ENCODE measurements around the gene POLR3K. TPM values are rescaled to one million over a fixed set of nuclear protein-coding genes. Genes with fewer than 3 reads are reported as not detected.

The POLR3K gene
- polyA plus RNA-seq, 3 donors from 2014 or later = 26.9 to 40.7 (median 34.6) TPM

DNA sequence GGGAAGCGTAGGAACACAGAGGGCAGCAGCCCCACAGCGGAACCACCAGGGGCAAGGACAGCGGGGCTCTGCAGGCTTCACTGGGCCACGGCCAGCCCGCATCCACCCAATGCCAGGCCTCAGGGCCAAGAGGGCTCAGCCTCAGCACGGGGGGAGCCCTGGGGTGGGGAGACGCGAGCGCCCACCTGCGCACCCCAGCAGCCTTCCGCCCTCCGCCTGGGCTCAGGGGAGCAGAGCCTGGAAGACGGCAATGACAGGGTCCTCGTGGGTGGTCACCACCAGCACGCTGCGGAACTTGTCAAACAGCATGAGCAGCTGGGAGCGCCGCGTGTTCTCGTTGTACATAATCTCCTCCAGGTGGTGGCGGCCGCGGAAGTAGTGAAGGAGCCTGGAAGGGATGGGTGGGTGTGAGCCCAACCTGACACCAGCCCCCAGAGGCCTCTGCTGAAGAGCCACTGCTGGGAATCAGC lies 33.1 kb upstream of the POLR3K start:
- Mint-ChIP-seq H3K9me3 (no peaks in the 10 kb centered on the region), H3K36me3 (peaks cover 0 to 12% (median 0%) of the 10 kb centered on the region in 3 donors), H3K4me1 (peaks cover 31 to 37% of the 10 kb centered on the region in 2 donors), H3K27me3 (ENCODE audit: low read depth in 3 of 3) (peaks cover 0 to 6% (median 5%) of the 10 kb centered on the region in 3 donors), H3K27ac (peak overlapping the region in 3 of 6 donors; percentile 27 to 77 (median 74)), H3K4me3 (no peak overlapping the region)
- DNase-seq = no peak

GRCh38 chr16:85865-86264 lies 32.5 kb upstream of the POLR3K start:
- H3K36me3 Mint-ChIP-seq = peaks cover 0 to 12% (median 0%) of the 10 kb centered on the region in 3 donors
- H3K27me3 Mint-ChIP-seq (ENCODE audit: low read depth in 3 of 3) = peaks cover 0 to 6% (median 5%) of the 10 kb centered on the region in 3 donors
- peak overlapping the region in 1 of 5 donors; percentile 27 for H3K4me3 Mint-ChIP-seq
- peak overlapping the region; percentile 27 to 89 (median 76) for H3K27ac Mint-ChIP-seq
- DNase-seq = no peak
- no peaks in the 10 kb centered on the region for H3K9me3 Mint-ChIP-seq
- peaks cover 31 to 37% of the 10 kb centered on the region in 2 donors for H3K4me1 Mint-ChIP-seq

- peak overlapping the region in 5 of 6 donors; percentile 90 to 94 (median 91) for H3K27ac Mint-ChIP-seq
- H3K9me3 Mint-ChIP-seq = no peaks in the 10 kb centered on the region
- peaks cover 0 to 6% (median 5%) of the 10 kb centered on the region in 3 donors for H3K27me3 Mint-ChIP-seq (ENCODE audit: low read depth in 3 of 3)
- H3K36me3 Mint-ChIP-seq = peaks cover 0 to 9% (median 0%) of the 10 kb centered on the region in 3 donors
- H3K4me3 Mint-ChIP-seq = peak overlapping the region in 1 of 5 donors; percentile 27
- H3K4me1 Mint-ChIP-seq = peaks cover 31 to 37% of the 10 kb centered on the region in 2 donors
- DNase-seq = no peak
Measured at GRCh38 chr16:85407-85782, 32.0 kb upstream of the POLR3K start.

GRCh38 chr16:84718-85406 lies 31.5 kb upstream of the POLR3K start:
- H3K27ac Mint-ChIP-seq = peak overlapping the region; percentile 90 to 94 (median 92)
- peak overlapping the region; percentile 62 to 81 (median 72) for H3K4me3 Mint-ChIP-seq
- H3K4me1 Mint-ChIP-seq = peaks cover 34 to 37% of the 10 kb centered on the region in 2 donors
- DNase-seq = peak; percentile 58 to 67 (median 59)
- H3K27me3 Mint-ChIP-seq (ENCODE audit: low read depth in 3 of 3) = peaks cover 0 to 6% (median 5%) of the 10 kb centered on the region in 3 donors
- no peaks in the 10 kb centered on the region for H3K9me3 Mint-ChIP-seq
- peaks cover 0 to 8% (median 0%) of the 10 kb centered on the region in 3 donors for H3K36me3 Mint-ChIP-seq

DNA sequence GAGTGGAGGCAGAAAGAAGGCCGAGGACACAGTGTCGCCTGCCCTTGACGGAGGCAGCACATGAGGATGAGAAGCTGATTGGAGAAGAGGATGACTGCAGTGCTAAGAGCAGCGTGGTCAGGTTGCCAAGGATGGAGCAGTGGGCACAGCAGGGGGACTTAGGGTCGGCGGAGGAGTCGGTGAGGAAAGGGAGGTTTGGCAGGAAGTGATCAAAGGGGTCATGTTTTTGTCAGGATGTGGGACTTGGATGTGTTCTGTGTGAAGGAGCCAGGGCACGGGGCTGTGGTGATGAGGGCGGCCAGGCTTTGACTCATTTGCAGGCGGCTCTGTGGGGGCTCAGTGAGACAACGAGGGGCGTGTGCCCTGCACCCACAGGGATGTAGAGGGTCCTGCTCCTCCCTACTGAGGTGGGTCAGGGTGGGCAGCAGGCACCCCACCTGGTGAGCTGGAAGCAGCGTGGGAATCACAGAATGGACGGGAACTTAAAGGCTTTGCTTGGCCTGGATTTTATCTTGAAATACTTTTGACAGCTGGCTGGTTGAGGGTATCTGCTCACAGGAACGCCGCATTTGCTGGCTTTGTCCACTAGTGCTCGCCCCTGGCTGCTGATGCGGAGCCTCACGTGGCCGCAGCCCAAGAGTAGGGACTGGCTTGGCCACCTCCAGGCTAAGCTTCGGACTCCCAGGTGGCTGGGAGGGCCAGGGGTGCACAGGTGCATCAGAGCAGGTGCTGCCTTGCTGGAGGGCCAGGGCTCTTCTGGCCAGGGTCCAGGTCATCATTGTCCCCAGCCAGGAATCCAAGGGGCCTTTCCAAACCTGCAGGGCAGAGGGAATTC lies 30.6 kb upstream of the POLR3K start:
- Mint-ChIP-seq H3K27ac (peak overlapping the region; percentile 90 to 97 (median 92)), H3K27me3 (ENCODE audit: low read depth in 3 of 3) (peaks cover 0 to 9% (median 6%) of the 10 kb centered on the region in 3 donors), H3K4me1 (peaks cover 43 to 44% of the 10 kb centered on the region in 2 donors), H3K9me3 (no peaks in the 10 kb centered on the region), H3K4me3 (peak overlapping the region; percentile 59 to 81 (median 75)), H3K36me3 (peaks cover 0 to 8% (median 0%) of the 10 kb centered on the region in 3 donors)
- DNase-seq = peak in 2 of 3 donors; percentile 34 to 40

GRCh38 chr16:83060-83603 lies 29.7 kb upstream of the POLR3K start:
- Mint-ChIP-seq H3K4me3 (peak overlapping the region in 2 of 5 donors; percentile 25 to 55), H3K9me3 (no peaks in the 10 kb centered on the region), H3K27me3 (ENCODE audit: low read depth in 3 of 3) (peaks cover 0 to 9% (median 6%) of the 10 kb centered on the region in 3 donors), H3K36me3 (peaks cover 0 to 8% (median 0%) of the 10 kb centered on the region in 3 donors), H3K27ac (peak overlapping the region; percentile 21 to 93 (median 68)), H3K4me1 (peaks cover 48 to 50% of the 10 kb centered on the region in 2 donors)
- no peak for DNase-seq

GRCh38 chr16:79151-80054 lies 26.0 kb upstream of the POLR3K start:
- H3K36me3 Mint-ChIP-seq = peaks cover 0 to 4% (median 0%) of the 10 kb centered on the region in 3 donors
- DNase-seq = peak; percentile 48 to 60 (median 54)
- peaks cover 0 to 12% (median 8%) of the 10 kb centered on the region in 3 donors for H3K27me3 Mint-ChIP-seq (ENCODE audit: low read depth in 3 of 3)
- peak overlapping the region; percentile 81 to 93 (median 86) for H3K27ac Mint-ChIP-seq
- peak overlapping the region; percentile 87 to 91 (median 89) for H3K4me3 Mint-ChIP-seq
- peaks cover 49 to 53% of the 10 kb centered on the region in 2 donors for H3K4me1 Mint-ChIP-seq
- no peaks in the 10 kb centered on the region for H3K9me3 Mint-ChIP-seq

DNA sequence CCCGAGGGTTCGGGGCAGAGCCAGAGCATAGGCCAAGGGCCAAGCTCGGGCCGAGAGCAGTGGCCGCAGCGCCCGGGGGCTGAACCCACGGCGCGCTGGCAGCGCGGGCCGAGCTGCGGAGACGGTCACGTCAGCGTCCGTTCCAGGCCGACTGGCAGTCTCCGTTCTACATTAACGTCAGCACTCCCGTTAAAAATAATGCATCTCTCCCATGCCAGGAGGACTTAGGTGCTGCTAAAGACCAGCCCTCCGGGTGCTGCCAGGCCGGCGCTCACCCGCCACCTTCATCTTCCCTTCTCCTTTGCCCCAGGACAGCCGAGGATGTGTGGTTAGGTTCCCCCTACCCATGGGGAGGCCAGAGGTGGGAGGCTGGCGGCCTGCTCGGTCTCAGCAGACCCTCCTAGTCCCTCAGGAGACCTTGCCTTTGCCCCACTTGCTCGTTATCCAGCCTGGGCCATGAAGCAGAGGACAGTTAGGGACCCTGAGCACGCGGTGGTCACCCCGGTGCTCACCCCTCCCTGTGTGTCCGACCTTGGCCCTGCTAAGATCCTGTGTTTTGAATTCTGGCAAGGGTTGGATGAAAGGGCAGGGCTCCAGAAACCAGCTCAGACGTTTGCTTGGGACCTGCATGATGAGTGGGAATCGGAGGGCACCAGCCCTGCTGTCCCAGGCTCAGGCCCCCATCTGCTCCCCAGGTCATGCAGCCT lies 25.2 kb upstream of the POLR3K start:
- Mint-ChIP-seq H3K4me3 (peak overlapping the region; percentile 87 to 91 (median 89)), H3K4me1 (peaks cover 41 to 45% of the 10 kb centered on the region in 2 donors), H3K27me3 (ENCODE audit: low read depth in 3 of 3) (peaks cover 2 to 14% (median 7%) of the 10 kb centered on the region in 3 donors), H3K36me3 (peaks cover 0 to under 1% (median 0%) of the 10 kb centered on the region in 3 donors), H3K9me3 (no peaks in the 10 kb centered on the region), H3K27ac (peak overlapping the region; percentile 81 to 93 (median 86))
- no peak for DNase-seq

GRCh38 chr16:77807-78443 lies 24.5 kb upstream of the POLR3K start, which contains the start of gene MPG:
Gene MPG (plus strand): TSS chr16:78225. CDS start chr16:78310, 85 bp downstream.
- Mint-ChIP-seq H3K36me3 (peaks cover 0 to 2% (median 0%) of the 10 kb centered on the region in 3 donors), H3K27me3 (ENCODE audit: low read depth in 3 of 3) (peaks cover 2 to 18% (median 9%) of the 10 kb centered on the region in 3 donors), H3K27ac (peak within 1 kb of the TSS; percentile 81 to 93 (median 86)), H3K4me1 (peaks cover 38 to 44% of the 10 kb centered on the region in 2 donors), H3K4me3 (peak within 1 kb of the TSS; percentile 87 to 91 (median 89)), H3K9me3 (no peaks in the 10 kb centered on the region)
- peak; percentile 82 to 86 (median 85) for DNase-seq

GRCh38 chr16:77273-77806 lies 23.9 kb upstream of the POLR3K start:
- peaks cover 36 to 40% of the 10 kb centered on the region in 2 donors for H3K4me1 Mint-ChIP-seq
- no peaks in the 10 kb centered on the region for H3K9me3 Mint-ChIP-seq
- peaks cover 2 to 17% (median 9%) of the 10 kb centered on the region in 3 donors for H3K27me3 Mint-ChIP-seq (ENCODE audit: low read depth in 3 of 3)
- peak; percentile 42 to 46 (median 45) for DNase-seq
- H3K36me3 Mint-ChIP-seq = peaks cover 0 to 3% (median 0%) of the 10 kb centered on the region in 3 donors
- peak overlapping the region; percentile 77 to 81 (median 78) for H3K4me3 Mint-ChIP-seq
- peak overlapping the region in 5 of 6 donors; percentile 39 to 71 (median 64) for H3K27ac Mint-ChIP-seq

DNA sequence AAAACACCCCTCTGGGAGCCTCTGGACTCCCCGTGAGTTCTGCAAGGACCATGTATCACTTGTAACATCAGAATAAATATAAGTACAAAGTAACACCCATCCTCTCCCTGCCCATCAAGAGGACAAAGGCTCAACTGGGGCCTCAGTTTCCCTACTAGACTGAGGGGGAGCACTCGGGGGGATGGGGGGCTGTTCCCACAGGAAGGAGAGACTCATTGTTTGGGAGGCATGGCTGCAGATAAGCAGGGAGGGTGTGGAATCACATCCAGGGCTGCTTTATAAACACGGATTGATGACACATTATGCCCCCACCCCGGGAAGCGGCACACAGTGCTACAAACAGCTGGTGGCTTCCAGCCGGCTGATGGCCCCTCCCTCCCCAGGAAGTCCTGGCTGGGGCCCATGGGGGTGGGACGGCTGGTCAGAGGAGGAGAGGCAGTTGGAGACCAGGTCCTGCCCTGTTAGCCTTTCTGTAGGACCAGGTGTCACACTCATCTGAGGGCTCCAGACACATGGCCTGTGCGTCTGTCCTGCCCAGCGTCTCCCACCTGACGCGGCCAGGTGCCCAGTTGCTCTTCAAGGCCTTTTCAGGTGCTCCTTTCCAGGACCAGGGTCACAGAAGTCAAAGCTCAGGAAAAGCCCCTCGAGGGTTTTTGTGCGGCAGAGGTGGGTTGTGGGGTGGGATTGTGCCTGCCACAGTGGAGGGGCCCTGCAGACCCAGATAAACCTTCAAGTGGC lies 23.3 kb upstream of the POLR3K start:
- H3K27ac Mint-ChIP-seq = peak overlapping the region in 5 of 6 donors; percentile 49 to 71 (median 64)
- peaks cover 36 to 40% of the 10 kb centered on the region in 2 donors for H3K4me1 Mint-ChIP-seq
- H3K27me3 Mint-ChIP-seq (ENCODE audit: low read depth in 3 of 3) = peaks cover 2 to 17% (median 9%) of the 10 kb centered on the region in 3 donors
- no peaks in the 10 kb centered on the region for H3K9me3 Mint-ChIP-seq
- peak overlapping the region; percentile 77 to 81 (median 78) for H3K4me3 Mint-ChIP-seq
- no peak for DNase-seq
- peaks cover 0 to 3% (median 0%) of the 10 kb centered on the region in 3 donors for H3K36me3 Mint-ChIP-seq

Data from immature natural killer cell (primary cell).